ENCODE data around the gene INPP4B. TPM values are rescaled to one million over a fixed set of nuclear protein-coding genes. Genes with fewer than 3 reads are reported as not detected.

Gene INPP4B
- total RNA-seq, 1 donor from 2014 or later = 10.9 TPM

DNA sequence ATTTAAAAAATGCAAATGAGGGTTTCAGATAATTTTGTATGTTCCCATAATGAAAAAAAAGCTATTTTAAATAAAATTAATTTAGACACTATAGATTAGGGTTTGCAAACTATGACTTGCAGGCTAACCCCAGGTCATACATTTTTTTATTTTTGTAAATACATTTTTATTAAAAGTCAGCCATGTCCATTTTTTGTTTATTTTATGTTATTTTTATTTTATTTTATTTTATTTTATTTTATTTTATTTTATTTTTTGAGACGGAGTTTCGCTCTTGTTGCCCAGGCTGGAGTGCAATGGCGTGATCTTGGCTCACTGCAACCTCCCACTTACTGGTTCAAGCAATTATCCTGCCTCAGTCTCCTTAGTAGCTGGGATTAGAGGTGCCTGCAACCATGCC is 749.1 kb downstream of the INPP4B start:
- H3K4me3 ChIP-seq (ENCODE audit: low read depth, low read length) = no peak overlapping the region
- no peaks in the 10 kb centered on the region for H3K36me3 ChIP-seq (ENCODE audit: control insufficient read depth, insufficient read depth, low read length)
- no peak for DNase-seq (ENCODE audit: low read depth)
- TF ChIP-seq CTCF (IDR thresholded peaks at IDR 0.05; ENCODE audit: insufficient read depth, low read length, poor library complexity, severe bottlenecking) = no peak
- H3K27me3 ChIP-seq (ENCODE audit: control insufficient read depth, insufficient read depth, low read length) = no peaks in the 10 kb centered on the region

DNA sequence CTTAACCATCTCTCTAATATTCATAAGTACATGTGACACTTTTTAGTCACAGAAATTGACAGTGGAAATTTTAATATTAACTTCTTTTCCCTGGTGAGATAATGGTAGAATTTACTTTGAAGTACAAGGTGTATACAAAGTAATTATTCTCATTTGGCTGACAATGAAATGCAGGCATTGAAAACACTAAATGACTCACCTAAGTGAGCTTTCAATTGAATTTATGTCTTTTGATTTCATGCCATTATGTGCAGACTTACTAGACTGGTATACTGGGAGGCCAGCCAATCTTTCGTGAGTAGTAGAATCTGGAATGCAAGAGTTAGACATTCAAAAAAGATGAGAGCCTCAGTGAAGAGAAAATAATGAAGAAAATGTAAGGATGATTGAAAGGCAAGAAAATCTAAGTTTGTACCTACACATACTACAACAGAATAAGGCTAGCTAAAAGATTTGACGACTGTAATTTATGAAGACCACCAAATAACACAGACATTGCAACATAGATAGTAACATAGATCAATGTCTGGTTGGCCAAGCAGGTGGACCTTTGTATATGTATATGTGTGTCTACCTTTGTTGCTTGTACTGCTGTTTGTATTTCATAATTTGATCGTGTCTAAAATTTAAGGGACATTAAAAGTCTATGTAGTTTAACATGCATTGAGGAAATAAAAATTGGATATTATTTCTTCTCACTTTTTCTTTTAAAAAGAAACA is 750.1 kb downstream of the INPP4B start:
- H3K36me3 ChIP-seq (ENCODE audit: control insufficient read depth, insufficient read depth, low read length) = no peaks in the 10 kb centered on the region
- no peak for TF ChIP-seq CTCF (IDR thresholded peaks at IDR 0.05; ENCODE audit: insufficient read depth, low read length, poor library complexity, severe bottlenecking)
- H3K27me3 ChIP-seq (ENCODE audit: control insufficient read depth, insufficient read depth, low read length) = no peaks in the 10 kb centered on the region
- H3K4me3 ChIP-seq (ENCODE audit: low read depth, low read length) = no peak overlapping the region
- peak; percentile 87 for DNase-seq (ENCODE audit: low read depth)

- no peak for DNase-seq (ENCODE audit: low read depth)
- Histone ChIP-seq H3K27me3 (ENCODE audit: control insufficient read depth, insufficient read depth, low read length) (no peaks in the 10 kb centered on the region), H3K4me3 (ENCODE audit: low read depth, low read length) (no peak overlapping the region), H3K36me3 (ENCODE audit: control insufficient read depth, insufficient read depth, low read length) (no peaks in the 10 kb centered on the region)
- TF ChIP-seq CTCF (IDR thresholded peaks at IDR 0.05; ENCODE audit: insufficient read depth, low read length, poor library complexity, severe bottlenecking) = no peak
Observed at GRCh38 chr4:142092941-142093340, 753.2 kb downstream of the INPP4B start.

DNA sequence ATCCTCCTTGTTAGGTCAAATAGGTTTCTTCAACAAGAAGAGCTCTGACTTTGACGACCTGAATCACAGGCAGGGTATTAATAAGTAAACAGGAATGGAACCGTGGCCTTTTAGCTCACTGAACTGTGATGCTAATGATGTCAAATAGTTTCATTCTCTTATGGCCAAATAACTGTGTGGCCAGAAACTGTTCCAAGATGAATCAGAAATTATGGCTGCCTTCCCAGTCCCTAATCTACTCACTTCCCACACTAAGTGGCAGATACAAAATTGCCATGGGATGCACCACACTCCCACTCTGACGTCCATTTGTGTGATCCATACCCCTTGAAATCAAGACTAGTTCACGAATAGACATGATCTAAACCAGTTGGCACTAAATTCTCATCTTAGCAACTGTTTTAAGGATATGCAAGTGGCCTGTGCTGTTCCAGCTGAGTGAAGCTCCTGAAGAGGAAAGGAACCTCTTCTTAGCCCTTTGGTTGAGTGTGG is 754.4 kb downstream of the INPP4B start:
- peak; percentile 92 for DNase-seq (ENCODE audit: low read depth)
- Histone ChIP-seq H3K36me3 (ENCODE audit: control insufficient read depth, insufficient read depth, low read length) (no peaks in the 10 kb centered on the region), H3K4me3 (ENCODE audit: low read depth, low read length) (no peak overlapping the region), H3K27me3 (ENCODE audit: control insufficient read depth, insufficient read depth, low read length) (no peaks in the 10 kb centered on the region)
- no peak for TF ChIP-seq CTCF (IDR thresholded peaks at IDR 0.05; ENCODE audit: insufficient read depth, low read length, poor library complexity, severe bottlenecking)

DNA sequence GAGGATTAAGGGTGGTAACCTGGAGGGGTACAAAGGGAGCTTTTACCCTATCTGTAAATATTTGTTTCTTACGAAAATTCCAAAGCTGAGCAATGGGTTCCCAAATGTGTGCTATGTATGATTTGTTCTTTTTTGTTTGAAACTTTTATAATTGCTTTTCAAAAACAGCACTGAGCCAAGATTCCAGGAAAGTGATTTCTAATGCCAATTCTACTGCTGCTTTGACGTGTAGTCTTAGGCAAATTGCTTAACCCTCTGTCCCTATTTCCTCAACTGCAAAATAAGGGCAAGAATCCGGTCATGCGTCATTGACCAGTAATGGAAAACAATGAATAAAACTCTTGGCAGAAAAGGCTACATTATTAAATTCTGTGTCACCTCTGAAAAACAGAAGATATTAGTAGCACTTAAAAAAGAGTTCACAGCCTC is 755.0 kb downstream of the INPP4B start:
- TF ChIP-seq CTCF (IDR thresholded peaks at IDR 0.05; ENCODE audit: insufficient read depth, low read length, poor library complexity, severe bottlenecking) = no peak

GRCh38 chr4:142088906-142089305 is 757.2 kb downstream of the INPP4B start:
- no peak for TF ChIP-seq CTCF (IDR thresholded peaks at IDR 0.05; ENCODE audit: insufficient read depth, low read length, poor library complexity, severe bottlenecking)
- DNase-seq (ENCODE audit: low read depth) = no peak
- Histone ChIP-seq H3K36me3 (ENCODE audit: control insufficient read depth, insufficient read depth, low read length) (no peaks in the 10 kb centered on the region), H3K4me3 (ENCODE audit: low read depth, low read length) (no peak overlapping the region), H3K27me3 (ENCODE audit: control insufficient read depth, insufficient read depth, low read length) (no peaks in the 10 kb centered on the region)

More for the DNA sequence above, 755.0 kb downstream of the INPP4B start:
- Histone ChIP-seq H3K4me3 (ENCODE audit: low read depth, low read length) (no peak overlapping the region), H3K36me3 (ENCODE audit: control insufficient read depth, insufficient read depth, low read length) (no peaks in the 10 kb centered on the region), H3K27me3 (ENCODE audit: control insufficient read depth, insufficient read depth, low read length) (no peaks in the 10 kb centered on the region)
- peak; percentile 74 for DNase-seq (ENCODE audit: low read depth)
